Ascending aorta (tissue), 2 donors: ENCODE results near the gene ZFP62. TPM values are rescaled to one million over a fixed set of nuclear protein-coding genes. Genes with fewer than 3 reads are reported as not detected.

Experiments
- DNase-seq, 2 donors: peaks; one replicate each; pipeline ENCODE4 v3.0.0-alpha.2; 2019; ENCODE audit warnings: low spot score in 2 of 2
- H3K27ac ChIP-seq, 2 donors: fragments of 200-600 bp; sonication (generic); one replicate each; pipeline ENCODE4 v1.5.1; 2016 to 2017; ENCODE audit warnings: mild to moderate bottlenecking in 1 of 2
- H3K27me3 ChIP-seq: fragments of 200-600 bp; sonication (generic); one replicate; pipeline ENCODE4 v1.5.1; 2017
- H3K36me3 ChIP-seq, 2 donors: fragments of 200-600 bp; sonication (generic); one replicate each; pipeline ENCODE4 v1.5.1; 2016
- H3K4me1 ChIP-seq, 2 donors: fragments of 200-600 bp; sonication (generic); one replicate each; pipeline ENCODE4 v1.5.1; 2016 to 2017; ENCODE audit warnings: mild to moderate bottlenecking in 1 of 2
- H3K4me3 ChIP-seq, 2 donors: fragments of 200-600 bp; sonication (generic); one replicate each; pipeline ENCODE4 v1.5.1; 2016 to 2017; ENCODE audit warnings: mild to moderate bottlenecking in 1 of 2
- H3K9me3 ChIP-seq, 2 donors: fragments of 200-600 bp; sonication (generic); one replicate each; pipeline ENCODE4 v1.5.1; 2016
- CTCF ChIP-seq, 3 experiments: fragments of 200-600 bp in 2 of 3; fragments of 450-650 bp in 1 of 3; sonication (generic) in 2 of 3; IDR thresholded peaks; one replicate each; pipeline ENCODE4 v1.5.1; 2016 to 2019; ENCODE audit warnings: antibody characterized with exemption in 3 of 3, mild to moderate bottlenecking in 1 of 3, moderate library complexity in 1 of 3
- intact Hi-C: fragments of 100-400 bp; cut with DNase I; formaldehyde crosslinking; loops from one replicate; pipeline ENCODE4 v1.15.1; 2023
- total RNA-seq: library from RNA; depleted of rRNA; stranded (reverse); fragments of >200 nt; gene quantifications from one replicate; pipeline ENCODE4 v1.1.0, GENCODE V29; 2016

Gene ZFP62
- total RNA-seq, 1 donor from 2014 or later = 1.8 TPM

DNA sequence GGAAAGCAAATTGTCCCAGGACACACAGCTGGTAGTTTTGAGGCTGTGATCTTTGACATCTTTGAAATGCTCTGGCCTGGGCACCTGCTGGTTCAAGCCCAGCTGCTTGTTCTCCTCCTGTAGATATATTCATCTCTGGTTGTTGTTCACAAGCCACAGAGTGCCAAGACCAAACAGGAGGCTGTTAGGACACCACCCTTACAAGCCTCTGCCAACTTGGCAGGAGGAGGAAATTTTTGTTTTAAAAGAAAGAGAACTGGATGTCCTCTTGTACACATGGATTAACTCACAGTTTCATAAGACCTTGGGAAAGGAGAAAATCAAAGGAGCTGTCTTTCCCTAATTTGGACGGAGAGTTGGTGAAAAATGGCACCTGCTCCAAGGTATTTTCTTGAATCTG lies 8.5 kb upstream of the ZFP62 start:
- intact Hi-C loops = no loop called here
- no peak for DNase-seq

DNA sequence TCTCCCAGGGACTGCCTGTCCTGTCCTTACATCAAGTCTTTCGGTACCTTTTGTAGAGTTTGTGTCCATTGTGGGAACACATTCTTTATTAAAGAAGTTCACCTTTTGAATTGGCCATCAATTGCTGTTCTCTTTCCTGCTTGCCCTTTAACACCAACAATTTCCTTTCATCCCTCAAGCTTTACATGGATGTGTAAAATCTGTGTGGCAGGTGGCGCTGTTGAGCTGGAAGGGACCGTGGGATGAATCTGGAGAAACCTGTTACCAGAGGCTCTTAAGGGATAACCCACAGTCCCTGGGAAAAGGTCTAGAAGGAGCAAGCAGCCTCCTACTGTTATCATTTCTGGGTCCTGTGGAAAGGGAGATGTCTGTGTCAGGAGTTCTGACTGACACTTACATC lies 7.9 kb upstream of the ZFP62 start:
- no peaks in the 10 kb centered on the region for H3K36me3 ChIP-seq
- no peak overlapping the region for H3K27ac ChIP-seq
- no peaks in the 10 kb centered on the region for H3K4me1 ChIP-seq
- no peaks in the 10 kb centered on the region for H3K9me3 ChIP-seq
- no peak overlapping the region for H3K4me3 ChIP-seq
- DNase-seq = peak; percentile 16 to 90
- no peaks in the 10 kb centered on the region for H3K27me3 ChIP-seq
- TF ChIP-seq CTCF (IDR thresholded peaks at IDR 0.05) = peak; percentile 53 to 72 (median 59)
- intact Hi-C loops = no loop called here

More for the DNA sequence above, 8.5 kb upstream of the ZFP62 start:
- TF ChIP-seq CTCF (IDR thresholded peaks at IDR 0.05) = no peak
- Histone ChIP-seq H3K9me3 (no peaks in the 10 kb centered on the region), H3K36me3 (no peaks in the 10 kb centered on the region), H3K27me3 (no peaks in the 10 kb centered on the region), H3K4me1 (no peaks in the 10 kb centered on the region), H3K4me3 (no peak overlapping the region), H3K27ac (no peak overlapping the region)

GRCh38 chr5:180866985-180867384 lies 5.9 kb upstream of the ZFP62 start:
- Histone ChIP-seq H3K4me3 (no peak overlapping the region), H3K27me3 (no peaks in the 10 kb centered on the region), H3K4me1 (no peaks in the 10 kb centered on the region), H3K36me3 (no peaks in the 10 kb centered on the region), H3K27ac (no peak overlapping the region), H3K9me3 (no peaks in the 10 kb centered on the region)
- intact Hi-C loops = no loop called here
- no peak for DNase-seq
- no peak for TF ChIP-seq CTCF (IDR thresholded peaks at IDR 0.05)

GRCh38 chr5:180865981-180866695 lies 5.1 kb upstream of the ZFP62 start:
- Histone ChIP-seq H3K4me3 (no peak overlapping the region), H3K9me3 (no peaks in the 10 kb centered on the region), H3K36me3 (no peaks in the 10 kb centered on the region), H3K27ac (no peak overlapping the region), H3K27me3 (no peaks in the 10 kb centered on the region), H3K4me1 (peaks cover 0 to 3% of the 10 kb centered on the region in 2 donors)
- intact Hi-C loops = no loop called here
- DNase-seq = no peak
- no peak for TF ChIP-seq CTCF (IDR thresholded peaks at IDR 0.05)

GRCh38 chr5:180862645-180863044 lies 1.6 kb upstream of the ZFP62 start:
- Histone ChIP-seq H3K4me3 (no peak overlapping the region), H3K27me3 (no peaks in the 10 kb centered on the region), H3K36me3 (no peaks in the 10 kb centered on the region), H3K4me1 (peaks cover 0 to 3% of the 10 kb centered on the region in 2 donors), H3K9me3 (no peaks in the 10 kb centered on the region), H3K27ac (no peak overlapping the region)
- DNase-seq = no peak
- TF ChIP-seq CTCF (IDR thresholded peaks at IDR 0.05) = no peak
- intact Hi-C loops = loop anchor here (5.0 kb wide), 1 partner anchor 75 kb away; no protein-coding TSS in a partner anchor
